ENCODE results near the gene TP63.

DNA sequence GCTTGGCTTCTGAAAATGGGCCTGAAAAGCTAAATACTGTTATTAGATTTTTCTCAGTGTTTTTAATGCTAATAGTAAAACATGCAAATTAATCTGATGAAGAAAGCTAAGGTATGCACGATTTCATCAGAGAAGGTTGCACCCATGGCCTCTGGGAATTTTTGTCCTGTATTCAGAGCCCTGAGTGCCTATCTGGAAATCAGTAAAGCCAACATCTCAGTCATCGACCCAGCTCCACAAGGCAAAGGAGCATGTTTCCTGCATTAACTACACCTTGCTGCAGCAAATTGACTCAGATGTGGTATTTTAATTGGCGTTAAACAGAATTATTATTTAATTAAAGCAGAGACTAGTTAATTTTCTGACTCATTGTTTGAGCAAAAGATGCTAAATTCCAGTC lies 49.0 kb upstream of the TP63 start:
- TF ChIP-seq EP300 (conservative IDR thresholded peaks at IDR 0.05; ENCODE audit: poor library complexity, severe bottlenecking) (no peak), CTCF (IDR thresholded peaks at IDR 0.05; ENCODE audit: poor library complexity, severe bottlenecking) (no peak), TAF1 (IDR thresholded peaks at IDR 0.05; ENCODE audit: low read depth) (no peak), POLR2AphosphoS5 (IDR thresholded peaks at IDR 0.05) (no peak), EZH2 (IDR thresholded peaks at IDR 0.05; ENCODE audit: borderline replicate concordance, insufficient read depth, low read length, poor library complexity, severe bottlenecking) (no peak), RAD21 (conservative IDR thresholded peaks at IDR 0.05) (no peak)
